Measurements from ENCODE around the gene FAM219A.

DNA sequence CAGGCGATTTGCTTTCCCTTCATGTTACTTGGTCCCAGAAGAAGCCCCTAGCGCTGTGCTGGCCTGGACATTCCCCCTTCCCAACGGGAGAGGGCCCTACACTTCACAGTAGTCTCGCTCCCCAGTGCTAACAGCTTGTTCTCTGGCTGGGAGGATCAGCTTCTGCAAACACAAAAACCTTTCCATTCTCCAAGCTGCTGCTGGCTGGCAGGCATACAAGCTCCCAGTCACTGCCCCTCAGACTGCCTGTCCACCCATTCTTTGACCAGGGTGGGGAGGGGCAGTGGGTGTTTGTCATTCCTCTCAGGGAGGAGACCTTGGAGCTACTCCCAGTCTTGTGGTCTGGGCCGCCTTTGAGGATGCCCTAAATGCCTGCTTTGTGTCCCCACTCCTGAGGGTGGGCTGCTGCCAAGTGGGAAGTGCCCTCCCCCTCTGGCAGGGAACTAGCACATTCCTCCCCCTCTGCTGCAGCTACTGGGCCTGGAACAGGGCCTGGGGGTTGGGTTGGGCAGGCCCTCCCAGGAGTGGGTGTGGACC lies 43.6 kb upstream of the FAM219A start:
- TF ChIP-seq POLR2AphosphoS5 (IDR thresholded peaks at IDR 0.05) = peak; percentile 93
- TF ChIP-seq, protein P1, sequence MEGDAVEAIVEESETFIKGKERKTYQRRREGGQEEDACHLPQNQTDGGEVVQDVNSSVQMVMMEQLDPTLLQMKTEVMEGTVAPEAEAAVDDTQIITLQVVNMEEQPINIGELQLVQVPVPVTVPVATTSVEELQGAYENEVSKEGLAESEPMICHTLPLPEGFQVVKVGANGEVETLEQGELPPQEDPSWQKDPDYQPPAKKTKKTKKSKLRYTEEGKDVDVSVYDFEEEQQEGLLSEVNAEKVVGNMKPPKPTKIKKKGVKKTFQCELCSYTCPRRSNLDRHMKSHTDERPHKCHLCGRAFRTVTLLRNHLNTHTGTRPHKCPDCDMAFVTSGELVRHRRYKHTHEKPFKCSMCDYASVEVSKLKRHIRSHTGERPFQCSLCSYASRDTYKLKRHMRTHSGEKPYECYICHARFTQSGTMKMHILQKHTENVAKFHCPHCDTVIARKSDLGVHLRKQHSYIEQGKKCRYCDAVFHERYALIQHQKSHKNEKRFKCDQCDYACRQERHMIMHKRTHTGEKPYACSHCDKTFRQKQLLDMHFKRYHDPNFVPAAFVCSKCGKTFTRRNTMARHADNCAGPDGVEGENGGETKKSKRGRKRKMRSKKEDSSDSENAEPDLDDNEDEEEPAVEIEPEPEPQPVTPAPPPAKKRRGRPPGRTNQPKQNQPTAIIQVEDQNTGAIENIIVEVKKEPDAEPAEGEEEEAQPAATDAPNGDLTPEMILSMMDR (IDR thresholded peaks at IDR 0.05) = peak in 3 of 4 experiments; percentile 59 to 83 (median 67)

Measured in prostate gland (tissue), 2 donors.